ENCODE data around the gene OR1F1. TPM values are rescaled to one million over a fixed set of nuclear protein-coding genes. Genes with fewer than 3 reads are reported as not detected.
"Not testable (repeated sequence)": the region's sequence is repeated elsewhere in the genome, so short reads cannot be mapped to it uniquely, and the experiment has no call there.

OR1F1 gene
- total and polyA plus RNA-seq, 5 experiments from 2014 or later: not detected

DNA sequence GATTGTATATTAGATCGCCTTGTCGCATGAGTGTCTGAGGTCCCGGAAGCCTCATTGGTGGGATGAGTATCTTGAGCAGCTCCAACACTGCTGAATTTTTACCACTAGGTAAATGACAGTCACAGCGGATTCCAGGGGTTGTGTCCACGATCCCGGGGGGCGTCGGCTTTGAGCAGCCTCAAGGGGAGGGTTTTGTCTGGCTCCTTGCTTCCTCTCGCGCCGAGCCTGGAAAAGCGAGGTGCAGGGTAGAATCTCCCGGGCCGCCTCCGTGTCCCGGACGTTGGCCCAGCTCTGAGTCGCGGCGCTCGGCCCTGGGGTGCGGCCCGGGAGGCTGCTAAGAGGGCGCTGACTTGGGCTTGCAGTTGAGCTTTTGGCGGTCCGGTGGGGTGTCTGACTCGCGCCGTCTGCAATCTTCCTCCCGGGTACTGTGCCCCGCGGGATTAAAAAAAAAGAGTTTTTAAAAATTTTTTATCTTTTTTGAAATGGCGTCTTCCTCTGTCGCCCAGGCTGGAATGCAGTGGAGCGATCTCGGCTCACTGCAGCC lies 4.5 kb downstream of the OR1F1 start:
- Mint-ChIP-seq H3K27me3 (peaks cover 31 to 82% (median 53%) of the 10 kb centered on the region in 5 donors), H3K36me3 (peaks cover 2 to 7% (median 4%) of the 10 kb centered on the region in 3 donors)

DNA sequence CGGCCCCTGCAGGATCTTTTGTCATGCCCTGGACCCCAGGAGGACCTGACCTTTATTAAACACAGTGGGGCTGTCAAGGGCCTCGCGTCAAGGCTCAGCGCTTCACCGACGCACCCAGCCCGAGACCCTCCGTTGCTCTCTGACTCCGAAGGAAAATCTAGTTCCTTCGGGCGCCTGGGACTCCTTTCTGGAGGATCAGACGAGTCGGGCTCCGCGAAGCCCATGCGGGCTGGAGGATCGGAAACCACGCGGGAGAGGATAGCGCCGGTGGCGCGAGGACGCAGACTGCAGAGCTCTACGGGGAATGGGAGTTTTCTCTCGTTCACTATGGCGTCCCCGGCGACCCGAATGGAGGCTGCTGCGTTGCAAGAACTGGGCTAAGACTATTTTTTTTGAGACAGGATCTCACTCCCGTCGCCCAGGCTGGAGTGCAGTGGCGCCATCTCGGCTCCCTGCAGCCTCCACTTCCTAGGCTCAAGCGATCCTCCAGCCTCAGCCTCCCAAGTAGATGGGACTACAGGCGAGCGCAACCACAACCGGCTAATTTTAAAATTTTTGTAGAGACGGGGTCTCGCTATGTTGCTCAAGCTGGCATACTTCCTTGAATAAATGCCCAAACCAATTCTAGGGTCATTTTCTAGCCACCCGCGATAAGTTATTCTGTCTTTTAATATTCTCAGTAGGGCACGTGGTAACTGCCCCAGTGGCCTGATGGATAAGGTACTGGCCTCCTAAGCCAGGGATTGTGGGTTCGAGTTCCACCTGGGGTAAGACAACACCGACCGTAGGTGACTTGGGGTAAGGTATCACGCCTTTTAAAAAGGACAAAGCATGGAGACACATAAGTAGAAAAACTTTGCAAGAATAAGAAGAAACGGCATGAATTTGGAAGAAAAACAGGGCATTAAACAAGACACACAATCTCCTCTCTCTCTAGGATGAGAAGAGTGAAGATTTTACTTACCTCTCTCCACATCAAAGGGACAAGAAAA lies 5.5 kb downstream of the OR1F1 start:
- peaks cover 31 to 80% (median 52%) of the 10 kb centered on the region in 5 donors for H3K27me3 Mint-ChIP-seq
- peaks cover 14 to 29% (median 24%) of the 10 kb centered on the region in 4 donors for H3K4me1 Mint-ChIP-seq
- H3K9me3 Mint-ChIP-seq: peaks cover 0 to 13% (median 0%) of the 10 kb centered on the region in 9 donors
- peaks cover 2 to 7% (median 4%) of the 10 kb centered on the region in 3 donors for H3K36me3 Mint-ChIP-seq
- DNase-seq: no peak
- no peak for ATAC-seq
- no peak overlapping the region for H3K4me3 Mint-ChIP-seq
- POLR2A ChIA-PET: interaction anchor here (0.8 to 1.7 kb wide), 2 partner anchors 11 to 22 kb away, joined by 3 to 6 read pairs; no protein-coding TSS in a partner anchor
- no peak overlapping the region for H3K27ac Mint-ChIP-seq

More for the DNA sequence above, 4.5 kb downstream of the OR1F1 start:
- Mint-ChIP-seq H3K27ac (no peak overlapping the region), H3K4me3 (no peak overlapping the region), H3K9me3 (peaks cover 0 to 13% (median 2%) of the 10 kb centered on the region in 9 donors), H3K4me1 (peaks cover 18 to 37% (median 31%) of the 10 kb centered on the region in 4 donors)
- no peak for DNase-seq
- POLR2A ChIA-PET: interaction anchor here (0.6 to 1.8 kb wide), 4 partner anchors 10 to 21 kb away, joined by 3 to 8 read pairs (median 4); no protein-coding TSS in a partner anchor
- ATAC-seq: no peak

DNA sequence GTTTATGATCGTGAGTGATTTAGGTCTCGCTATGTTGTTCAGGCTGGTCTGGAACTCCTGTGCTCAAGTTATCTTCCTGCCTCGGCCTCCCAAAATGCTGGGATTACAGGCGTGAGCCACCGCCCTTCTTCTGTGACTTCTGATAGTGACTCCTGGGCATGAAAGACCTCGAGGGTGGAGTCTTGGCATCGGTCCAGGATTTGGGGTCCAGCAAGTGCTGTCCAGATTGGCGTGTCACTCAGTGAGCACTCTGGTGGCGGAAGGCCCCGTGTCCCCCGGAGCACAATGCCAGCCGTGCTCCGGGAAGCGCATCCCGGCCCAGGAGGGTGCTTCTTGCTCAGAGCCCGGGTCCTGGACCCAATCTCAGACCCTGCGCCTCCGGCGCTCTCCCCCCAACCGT lies 6.8 kb downstream of the OR1F1 start:
- Mint-ChIP-seq H3K4me1 (peaks cover 9 to 17% (median 12%) of the 10 kb centered on the region in 4 donors), H3K27me3 (peaks cover 30 to 69% (median 45%) of the 10 kb centered on the region in 5 donors), H3K27ac (no peak overlapping the region), H3K9me3 (peaks cover 0 to 13% (median 0%) of the 10 kb centered on the region in 9 donors), H3K36me3 (peaks cover 2 to 7% (median 4%) of the 10 kb centered on the region in 3 donors), H3K4me3 (no peak overlapping the region)
- POLR2A ChIA-PET: interaction anchor here (0.7 kb wide), 1 partner anchor 88 kb away, joined by 4 read pairs; no protein-coding TSS in a partner anchor
- ATAC-seq (no peak), DNase-seq (no peak)

DNA sequence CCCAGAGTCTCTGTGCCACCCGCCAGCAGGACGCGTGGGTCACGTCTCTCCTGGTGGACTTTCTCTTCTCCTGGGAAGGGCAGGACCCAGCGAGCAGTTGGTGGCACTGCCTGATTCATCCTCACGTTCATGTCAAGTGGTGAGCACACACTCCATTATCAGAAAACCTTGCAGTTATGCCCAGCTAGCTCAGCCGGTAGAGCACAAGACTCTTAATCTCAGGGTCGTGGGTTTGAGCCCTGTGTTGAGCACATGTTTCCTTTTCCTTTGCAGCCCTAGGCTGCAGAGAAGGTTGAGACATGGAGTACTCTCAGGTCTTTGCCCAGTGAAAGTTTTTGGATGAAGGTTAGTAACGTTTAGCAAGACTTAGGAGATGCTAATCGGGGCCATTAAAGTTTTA lies 8.0 kb downstream of the OR1F1 start:
- H3K27me3 Mint-ChIP-seq: peaks cover 21 to 57% (median 33%) of the 10 kb centered on the region in 5 donors
- no peak for DNase-seq
- peaks cover 4 to 6% (median 5%) of the 10 kb centered on the region in 4 donors for H3K4me1 Mint-ChIP-seq
- ATAC-seq: no peak
- H3K27ac Mint-ChIP-seq: peak overlapping the region in 1 of 10 donors; percentile 13
- H3K36me3 Mint-ChIP-seq: peaks cover 2 to 7% (median 2%) of the 10 kb centered on the region in 3 donors
- H3K9me3 Mint-ChIP-seq: peaks cover 0 to 10% (median 0%) of the 10 kb centered on the region in 9 donors
- POLR2A ChIA-PET: interaction anchor here (0.7 to 1.3 kb wide), 4 partner anchors 13 to 1487 kb away, joined by 3 to 5 read pairs (median 4); partner anchors contain the start of gene ZNF200
- no peak overlapping the region for H3K4me3 Mint-ChIP-seq

DNA sequence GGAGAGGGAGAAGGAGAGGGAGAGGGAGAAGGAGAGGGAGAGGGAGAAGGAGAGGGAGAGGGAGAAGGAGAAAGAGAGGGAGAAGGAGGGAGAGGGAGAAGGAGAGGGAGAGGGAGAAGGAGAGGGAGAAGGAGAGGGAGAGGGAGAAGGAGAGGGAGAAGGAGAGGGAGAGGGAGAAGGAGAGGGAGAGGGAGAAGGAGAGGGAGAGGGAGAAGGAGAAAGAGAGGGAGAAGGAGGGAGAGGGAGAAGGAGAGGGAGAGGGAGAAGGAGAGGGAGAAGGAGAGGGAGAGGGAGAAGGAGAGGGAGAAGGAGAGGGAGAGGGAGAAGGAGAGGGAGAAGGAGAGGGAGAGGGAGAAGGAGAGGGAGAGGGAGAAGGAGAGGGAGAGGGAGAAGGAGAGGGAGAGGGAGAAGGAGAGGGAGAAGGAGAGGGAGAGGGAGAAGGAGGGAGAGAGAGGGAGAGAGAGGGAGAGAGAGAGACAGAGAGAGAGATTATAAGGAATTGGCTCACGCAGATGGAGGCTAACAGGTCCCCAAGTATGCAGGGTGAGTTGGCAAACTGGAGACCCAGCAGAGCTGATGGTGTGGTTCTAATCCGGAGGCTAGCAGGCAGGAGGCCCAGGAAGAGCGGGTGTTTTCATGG lies 9.8 kb downstream of the OR1F1 start:
- not testable (repeated sequence) for ATAC-seq, H3K9me3 Mint-ChIP-seq, H3K4me3 Mint-ChIP-seq, H3K36me3 Mint-ChIP-seq, DNase-seq, H3K4me1 Mint-ChIP-seq
- H3K27ac Mint-ChIP-seq: peak overlapping the region in 1 of 10 donors; percentile 71
- H3K27me3 Mint-ChIP-seq: peaks cover 14 to 41% (median 25%) of the 10 kb centered on the region in 5 donors
- POLR2A ChIA-PET: interaction anchor here (1.1 kb wide), 1 partner anchor 37 kb away, joined by 3 read pairs; the partner anchor contains the start of gene ZNF200

DNA sequence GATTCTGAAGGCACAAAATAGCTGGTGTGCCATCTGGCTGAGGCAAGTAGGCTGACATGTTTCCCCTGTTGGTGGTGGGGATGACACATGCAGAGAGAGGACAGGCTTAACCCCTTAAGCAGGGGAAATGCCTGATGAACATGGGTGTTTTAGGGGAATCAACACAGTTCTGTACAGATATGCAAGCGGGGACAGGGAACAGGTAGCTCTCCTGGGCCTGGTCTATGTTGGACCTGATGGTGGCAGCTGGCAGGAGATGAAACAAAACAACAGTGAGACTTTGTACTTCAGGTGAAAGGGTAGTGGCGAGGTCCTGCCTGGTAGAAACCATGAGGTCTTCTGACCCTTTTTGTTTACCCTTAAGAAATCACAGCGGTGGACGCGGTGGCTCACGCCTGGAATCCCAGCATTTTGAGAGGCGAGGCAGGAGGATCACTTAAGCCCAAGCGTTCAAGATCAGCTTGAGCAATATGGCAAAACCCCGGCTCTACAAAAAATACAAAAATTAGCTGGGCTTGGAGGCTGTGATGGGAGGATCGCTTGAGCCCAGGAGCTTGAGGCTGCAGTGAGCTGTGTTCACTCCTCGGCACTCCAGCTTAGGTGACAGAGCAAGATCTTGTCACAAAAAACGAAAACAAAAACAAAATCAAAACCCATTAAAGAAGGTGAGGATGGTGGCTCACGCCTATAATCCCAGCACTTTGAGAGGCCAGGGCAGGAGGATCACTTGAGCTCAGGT lies 10.5 kb downstream of the OR1F1 start:
- Mint-ChIP-seq H3K4me3 (no peak overlapping the region), H3K4me1 (peaks cover 0 to 5% (median 0%) of the 10 kb centered on the region in 4 donors), H3K36me3 (peaks cover 0 to 7% (median 0%) of the 10 kb centered on the region in 3 donors), H3K27ac (peak overlapping the region in 2 of 10 donors; percentile 8 to 71), H3K27me3 (peaks cover 14 to 34% (median 21%) of the 10 kb centered on the region in 5 donors), H3K9me3 (peaks cover 0 to 3% (median 0%) of the 10 kb centered on the region in 9 donors)
- POLR2A ChIA-PET: interaction anchor here (1.1 to 2.4 kb wide), 2 partner anchors 17 to 36 kb away, joined by 3 to 11 read pairs; partner anchors contain the start of gene ZNF200
- no peak for DNase-seq
- no peak for ATAC-seq

DNA sequence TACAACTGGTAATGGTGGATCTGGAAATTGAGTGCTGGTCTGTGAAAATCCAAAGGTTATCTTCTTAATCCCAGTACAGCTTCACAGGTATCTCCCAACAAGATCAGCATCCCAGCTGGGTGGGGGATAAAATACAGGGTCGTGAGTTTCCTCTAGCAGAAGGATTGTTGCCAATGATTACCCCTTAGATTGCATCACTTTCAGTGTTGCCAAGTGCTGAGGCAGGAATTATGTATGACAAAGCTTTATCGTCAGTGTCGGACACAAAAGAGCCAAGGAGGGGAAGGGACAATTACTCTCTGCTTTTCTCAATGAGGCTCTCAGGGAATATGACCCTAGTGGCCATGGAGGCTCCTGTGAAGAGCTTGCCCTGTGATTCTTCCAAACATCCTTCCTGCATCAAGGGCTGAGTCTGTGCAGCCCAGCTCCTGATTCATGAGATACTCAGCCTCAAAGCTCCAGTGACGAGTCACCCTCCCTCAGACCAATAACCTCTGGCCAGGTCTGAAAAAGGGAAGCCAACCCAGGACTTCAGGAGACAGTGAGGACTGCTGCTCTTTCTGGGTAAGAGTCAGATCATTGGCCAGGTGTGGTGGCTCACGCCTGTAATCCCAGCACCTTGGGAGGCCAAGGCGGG lies 15.0 kb downstream of the OR1F1 start:
- H3K27ac Mint-ChIP-seq: no peak overlapping the region
- POLR2A ChIA-PET: interaction anchor here (1.2 to 2.0 kb wide), 4 partner anchors 10 to 80 kb away, joined by 3 to 5 read pairs (median 3); partner anchors contain the start of gene ZNF263
- no peak overlapping the region for H3K4me3 Mint-ChIP-seq
- ATAC-seq: no peak
- H3K4me1 Mint-ChIP-seq: peaks cover 0 to 2% (median 0%) of the 10 kb centered on the region in 4 donors
- H3K36me3 Mint-ChIP-seq: peaks cover 0 to 23% (median 11%) of the 10 kb centered on the region in 3 donors
- peaks cover 0 to 13% (median 5%) of the 10 kb centered on the region in 5 donors for H3K27me3 Mint-ChIP-seq
- DNase-seq: no peak
- H3K9me3 Mint-ChIP-seq: peaks cover 0 to 28% (median 10%) of the 10 kb centered on the region in 9 donors

DNA sequence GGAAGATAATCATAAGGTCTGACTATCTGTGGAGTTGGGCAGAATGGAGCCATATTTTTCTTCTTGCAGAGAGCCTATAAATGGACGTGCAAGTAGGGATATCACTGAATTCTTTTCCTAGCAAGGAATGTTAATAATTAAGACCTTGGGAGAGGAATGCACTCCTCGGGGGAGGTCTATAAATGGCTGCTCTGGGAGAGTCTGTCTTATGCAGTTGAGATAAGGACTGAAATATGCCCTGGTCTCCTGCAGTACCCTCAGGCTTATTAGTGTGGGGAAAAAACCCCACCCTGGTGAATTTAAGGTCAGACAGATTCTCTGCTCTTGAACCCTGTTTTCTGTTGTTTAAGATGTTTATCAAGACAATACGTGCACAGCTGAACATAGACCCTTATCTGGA lies 17.9 kb downstream of the OR1F1 start:
- POLR2A ChIA-PET: interaction anchor here (0.7 kb wide), 1 partner anchor 195 kb away, joined by 7 read pairs; no protein-coding TSS in a partner anchor
- not testable (repeated sequence) for H3K27ac Mint-ChIP-seq, H3K4me1 Mint-ChIP-seq, H3K27me3 Mint-ChIP-seq, DNase-seq, ATAC-seq, H3K4me3 Mint-ChIP-seq
- peaks cover 0 to 28% (median 10%) of the 10 kb centered on the region in 9 donors for H3K9me3 Mint-ChIP-seq
- peaks cover 0 to 23% (median 11%) of the 10 kb centered on the region in 3 donors for H3K36me3 Mint-ChIP-seq

DNA sequence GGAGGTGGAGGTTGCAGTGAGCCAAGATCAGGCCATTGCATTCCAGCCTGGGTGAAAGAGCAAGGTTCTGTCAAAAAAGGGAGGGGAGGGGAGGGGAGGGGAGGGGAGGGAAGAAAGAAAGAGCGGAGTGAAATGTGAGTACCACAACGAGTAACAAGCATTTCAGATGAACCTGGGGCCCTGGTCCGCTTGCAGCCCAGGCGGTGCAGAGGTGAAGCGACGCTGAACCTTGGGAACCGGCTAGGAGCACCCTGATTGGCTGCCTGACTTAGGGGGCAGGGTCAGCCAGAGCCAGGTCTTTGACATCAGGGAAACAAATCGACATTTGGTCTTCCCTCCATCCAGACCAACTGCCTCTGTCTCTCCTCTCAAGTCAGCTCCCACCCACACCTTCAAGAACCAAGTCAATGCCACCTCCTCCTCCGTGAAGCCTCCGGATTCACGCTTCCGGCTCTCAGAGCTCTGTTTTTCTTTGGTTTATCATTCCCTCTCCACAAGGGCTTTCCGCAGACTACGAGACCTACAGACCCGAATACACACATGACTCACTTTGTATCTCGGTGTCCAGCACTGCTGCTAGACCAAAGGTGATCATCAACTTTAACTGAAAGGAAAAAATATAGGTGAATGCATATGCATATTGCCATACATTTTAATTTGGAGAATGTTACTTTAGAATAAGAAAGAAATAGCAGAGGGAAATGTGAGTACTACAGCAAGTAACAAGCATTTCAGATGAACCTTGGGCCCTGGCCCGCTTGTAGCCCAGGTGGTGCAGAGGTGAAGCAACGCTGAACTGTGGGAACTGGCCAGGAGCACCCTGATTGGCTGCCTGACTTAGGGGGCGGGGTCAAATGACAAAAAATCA lies 19.3 kb downstream of the OR1F1 start:
- no peak overlapping the region for H3K4me3 Mint-ChIP-seq
- H3K27me3 Mint-ChIP-seq: peaks cover 0 to 6% (median 2%) of the 10 kb centered on the region in 5 donors
- H3K4me1 Mint-ChIP-seq: peaks cover 2 to 9% (median 7%) of the 10 kb centered on the region in 4 donors
- peaks cover 0 to 36% (median 14%) of the 10 kb centered on the region in 9 donors for H3K9me3 Mint-ChIP-seq
- H3K36me3 Mint-ChIP-seq: peaks cover 0 to 29% (median 11%) of the 10 kb centered on the region in 3 donors
- peak overlapping the region in 2 of 10 donors; percentile 40 to 60 for H3K27ac Mint-ChIP-seq
- POLR2A ChIA-PET: interaction anchor here (0.7 to 1.2 kb wide), 2 partner anchors 24 to 28 kb away, joined by 4 read pairs; partner anchors contain the start of gene ZNF200
- DNase-seq: no peak
- ATAC-seq: no peak

DNA sequence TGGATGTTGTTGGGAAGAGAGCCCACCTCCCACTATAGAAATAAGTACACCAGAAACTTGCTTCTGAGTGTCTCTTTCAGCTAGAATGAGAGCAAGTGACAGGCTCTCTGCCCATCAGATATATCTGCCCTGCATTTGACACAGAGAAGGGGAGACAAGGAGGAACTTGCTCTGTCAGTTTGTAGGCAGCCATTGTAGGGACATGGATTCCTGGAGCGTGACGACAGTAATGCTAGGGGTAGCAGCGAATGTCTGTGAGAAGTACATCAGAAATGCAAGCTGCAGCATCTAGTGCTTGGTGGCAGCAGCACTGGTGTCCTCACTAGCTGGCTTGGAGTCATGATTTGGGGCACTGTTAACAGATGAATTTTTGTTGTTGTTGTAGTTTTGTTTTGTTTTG lies 24.0 kb downstream of the OR1F1 start:
- H3K27me3 Mint-ChIP-seq: peaks cover 0 to 2% (median 0%) of the 10 kb centered on the region in 5 donors
- H3K4me3 Mint-ChIP-seq: peak overlapping the region in 2 of 10 donors; percentile 30 to 56
- peak overlapping the region in 9 of 10 donors; percentile 22 to 93 (median 71) for H3K27ac Mint-ChIP-seq
- peaks cover 0 to 28% (median 26%) of the 10 kb centered on the region in 3 donors for H3K36me3 Mint-ChIP-seq
- peaks cover 0 to 43% (median 20%) of the 10 kb centered on the region in 9 donors for H3K9me3 Mint-ChIP-seq
- POLR2A ChIA-PET: interaction anchor here (1.4 to 2.7 kb wide), 3 partner anchors 11 to 23 kb away, joined by 4 to 10 read pairs (median 8); partner anchors contain the start of gene ZNF200
- ATAC-seq: no peak
- no peak for DNase-seq
- H3K4me1 Mint-ChIP-seq: peaks cover 22 to 39% (median 39%) of the 10 kb centered on the region in 4 donors
